Fibroblast of peridontal ligament (primary cell): Measurements from ENCODE around the gene KNL1.
A peak's percentile ranks its signal among the peaks of the same experiment; 100 is the strongest.
"Not testable (repeated sequence)": the region's sequence is repeated elsewhere in the genome, so short reads cannot be mapped to it uniquely, and the experiment has no call there.

Experiments
- DNase-seq: peaks from one replicate; pipeline ENCODE4 v3.0.0-alpha.2; 2010; ENCODE audit errors: extremely low read depth

KNL1 gene

GRCh38 chr15:40664909-40665308 lies 70.9 kb downstream of the KNL1 start:
- DNase-seq, result no peak

DNA sequence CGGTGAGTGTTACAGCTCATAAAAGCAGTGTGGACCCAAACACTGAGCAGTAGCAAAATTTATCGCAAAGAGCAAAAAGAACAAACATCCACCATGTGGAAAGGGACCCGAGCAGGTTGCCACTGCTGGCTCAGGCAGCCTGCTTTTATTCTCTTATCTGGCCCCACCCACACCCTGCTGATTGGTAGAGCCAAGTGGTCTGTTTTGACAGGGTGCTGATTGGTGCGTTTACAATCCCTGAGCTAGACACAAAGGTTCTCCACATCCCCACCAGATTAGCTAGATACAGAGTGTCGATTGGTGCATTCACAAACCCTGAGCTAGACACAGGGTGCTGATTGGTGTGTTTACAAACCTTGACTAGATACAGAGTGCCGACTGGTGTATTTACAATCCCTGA lies 82.2 kb downstream of the KNL1 start:
- not testable (repeated sequence) for DNase-seq

GRCh38 chr15:40676906-40677305 lies 82.9 kb downstream of the KNL1 start:
- DNase-seq, result not testable (repeated sequence)

DNA sequence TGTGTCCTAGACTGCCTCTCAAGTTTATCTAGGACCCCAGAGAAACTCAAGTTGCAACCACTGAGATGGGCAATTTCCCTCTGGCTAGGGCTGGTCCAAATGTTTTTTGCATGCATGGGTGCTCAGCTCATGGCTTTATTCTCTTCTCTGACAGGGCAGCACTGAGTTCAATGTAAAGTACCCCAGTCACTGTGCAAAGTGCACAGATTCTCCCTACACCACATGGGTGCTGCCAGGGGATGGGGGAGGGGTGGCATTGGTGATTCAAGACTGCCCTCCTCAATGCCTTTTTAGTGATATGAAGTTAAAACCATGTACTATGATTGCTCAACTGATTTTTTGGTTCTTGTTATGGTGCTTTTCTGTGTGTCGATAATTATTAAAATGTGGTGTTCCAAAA lies 86.1 kb downstream of the KNL1 start:
- no peak for DNase-seq

DNA sequence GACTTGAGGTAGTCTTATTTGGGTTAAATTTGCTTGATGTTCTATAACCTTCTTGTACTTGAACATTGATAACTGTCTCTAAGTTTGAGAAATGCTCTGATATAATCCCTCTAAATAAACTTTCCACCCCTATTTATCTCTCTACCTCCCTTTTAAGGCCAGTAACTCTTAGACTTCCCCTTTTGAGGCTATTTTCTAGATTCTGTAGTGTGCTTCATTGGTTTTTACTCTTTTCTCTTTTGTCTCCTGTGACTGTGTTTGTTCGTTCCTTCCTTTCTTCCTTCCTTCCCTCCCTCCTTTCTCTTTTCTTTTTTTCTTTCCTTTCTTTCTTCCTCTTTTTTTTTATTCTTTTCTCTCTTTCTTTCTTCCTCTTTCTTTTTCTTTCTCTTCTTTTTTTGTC lies 86.9 kb downstream of the KNL1 start:
- not testable (repeated sequence) for DNase-seq

GRCh38 chr15:40684381-40684780 lies 90.3 kb downstream of the KNL1 start:
- DNase-seq, result no peak

DNA sequence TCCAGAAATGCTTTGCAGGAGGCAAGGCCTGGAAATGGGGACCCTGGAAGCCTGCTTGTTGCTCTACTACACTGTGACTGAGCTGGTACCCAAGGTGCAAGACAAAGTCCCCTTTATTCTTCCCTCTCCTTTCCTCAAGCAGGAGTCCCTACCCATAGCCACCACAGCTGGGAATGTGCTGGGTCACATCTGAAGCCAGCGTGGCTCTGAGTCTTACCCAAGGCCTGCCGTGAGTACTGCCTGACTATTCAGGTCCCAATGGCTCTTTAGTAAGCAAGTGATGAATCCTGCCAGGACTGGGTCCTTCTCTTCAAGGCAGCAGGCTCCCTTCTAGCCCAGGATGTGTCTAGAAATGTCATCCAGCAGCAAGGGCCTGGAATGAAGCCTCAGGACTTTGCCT lies 91.3 kb downstream of the KNL1 start:
- DNase-seq, result no peak

GRCh38 chr15:40688932-40689799 lies 95.1 kb downstream of the KNL1 start:
- no peak for DNase-seq

- DNase-seq, result no peak
These were observed 97.7 kb downstream of the KNL1 start for GRCh38 chr15:40691737-40692136.

DNA sequence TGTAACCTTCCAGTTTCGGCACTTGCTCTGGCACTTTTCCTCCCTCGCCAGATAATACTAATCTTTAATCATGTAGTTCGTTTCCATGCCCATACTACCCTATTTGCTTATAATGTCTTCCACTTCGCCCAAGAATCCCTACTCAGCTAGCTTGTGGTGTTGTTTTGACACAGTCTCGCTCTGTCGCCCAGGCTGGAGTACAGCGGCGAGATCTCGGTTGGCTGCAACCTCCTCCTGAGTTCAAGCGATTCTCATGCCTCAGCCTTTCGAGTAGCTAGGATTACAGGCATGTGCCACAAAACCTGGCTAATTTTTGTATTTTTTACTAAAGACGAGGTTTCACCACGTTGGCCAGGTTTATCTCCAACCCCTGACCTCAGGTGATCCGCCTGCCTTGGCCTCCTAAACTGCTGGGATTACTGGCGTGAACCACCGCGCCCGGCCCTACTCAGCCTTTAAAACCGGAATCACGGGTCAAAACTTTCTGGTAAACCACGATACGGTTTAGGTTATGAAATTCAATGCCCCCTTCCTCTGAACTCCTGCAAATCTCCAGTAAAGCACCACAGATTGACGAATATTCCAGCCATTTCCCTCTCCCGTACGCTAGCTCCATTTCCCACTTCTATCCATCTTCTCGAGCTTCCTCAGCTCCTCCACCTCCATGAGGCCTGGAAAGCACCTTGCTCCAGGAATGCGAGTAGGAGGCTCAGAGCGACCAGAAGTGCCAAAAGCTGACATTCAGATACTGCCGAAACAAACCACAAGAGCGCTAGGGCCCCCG lies 100.0 kb downstream of the KNL1 start:
- peak; percentile 17 for DNase-seq

DNA sequence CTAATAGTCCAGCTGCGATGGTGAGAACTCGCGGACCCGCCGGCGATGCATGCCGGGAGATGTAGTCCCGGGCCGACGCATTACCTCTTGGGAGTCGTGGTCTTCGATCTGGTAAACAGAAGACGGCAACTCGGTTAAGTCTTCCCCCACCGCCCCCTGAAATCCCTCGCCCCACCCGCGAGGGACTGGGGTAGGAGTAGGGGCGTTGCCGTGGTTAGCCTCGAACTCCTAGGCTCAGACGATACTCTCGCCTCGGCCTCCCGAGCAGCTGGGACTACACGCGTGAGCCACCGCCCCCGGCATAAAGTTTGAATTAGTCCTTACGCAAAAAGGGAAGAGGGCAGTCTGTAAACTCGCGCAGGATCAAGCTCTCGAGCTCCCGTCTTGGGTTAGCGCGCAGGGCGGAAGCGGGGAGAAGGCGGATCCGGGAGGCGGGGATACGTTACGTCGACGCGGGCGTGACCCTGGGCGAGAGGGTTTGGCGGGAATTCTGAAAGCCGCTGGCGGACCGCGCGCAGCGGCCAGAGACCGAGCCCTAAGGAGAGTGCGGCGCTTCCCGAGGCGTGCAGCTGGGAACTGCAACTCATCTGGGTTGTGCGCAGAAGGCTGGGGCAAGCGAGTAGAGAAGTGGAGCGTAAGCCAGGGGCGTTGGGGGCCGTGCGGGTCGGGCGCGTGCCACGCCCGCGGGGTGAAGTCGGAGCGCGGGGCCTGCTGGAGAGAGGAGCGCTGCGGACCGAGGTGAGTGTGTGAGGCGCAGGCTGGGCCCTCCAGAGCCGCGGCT lies 100.8 kb downstream of the KNL1 start, which contains the start of gene RAD51:
Gene RAD51, plus strand, starts transcription at position 487 of the 781 bp plus-strand sequence. CDS start 3,585 bp downstream, outside the sequence.
- DNase-seq, result peak; percentile 93

DNA sequence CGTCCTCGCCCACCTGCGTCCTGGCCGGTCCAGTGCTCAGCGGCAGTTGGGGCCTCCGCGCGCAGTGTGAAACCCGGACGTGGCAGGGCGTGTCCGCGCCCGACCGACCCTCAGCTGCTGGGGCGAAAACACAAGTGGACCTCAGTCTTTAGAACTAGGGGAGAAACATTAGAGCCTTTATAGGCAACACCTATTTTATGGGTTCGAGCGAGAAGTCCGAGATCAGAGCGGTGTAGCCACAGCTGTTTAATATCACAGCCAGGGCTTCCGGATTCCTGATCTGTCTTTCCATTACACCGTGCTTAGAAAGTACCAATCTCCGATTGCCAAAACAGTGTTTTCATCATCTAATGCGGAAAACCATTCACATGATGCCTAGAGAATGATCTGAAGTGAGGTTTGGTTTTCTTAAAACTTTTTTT lies 101.4 kb downstream of the KNL1 start:
- DNase-seq, result peak; percentile 29

DNA sequence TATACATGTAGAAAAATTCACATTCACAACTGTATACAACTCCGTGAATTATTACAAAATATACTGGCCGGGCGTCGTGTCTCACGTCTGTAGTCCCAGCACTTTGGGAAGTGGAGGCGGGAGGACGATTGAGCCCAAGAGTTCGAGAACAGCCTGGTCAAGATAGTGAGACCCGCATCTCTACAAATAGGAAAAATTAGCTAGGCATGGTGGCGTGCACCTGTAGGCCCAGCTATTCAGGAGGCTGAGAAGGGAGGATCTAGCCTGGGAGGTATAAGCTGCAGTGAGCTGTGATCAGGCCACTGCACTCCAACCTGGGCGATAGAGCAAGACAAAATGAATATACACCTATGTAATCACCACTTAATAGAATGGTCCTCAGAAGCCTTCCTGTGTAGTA lies 102.2 kb downstream of the KNL1 start:
- DNase-seq, result no peak

- DNase-seq, result no peak
These were observed 103.9 kb downstream of the KNL1 start for GRCh38 chr15:40697916-40698315.

- DNase-seq, result peak; percentile 49
These were observed 108.0 kb downstream of the KNL1 start for GRCh38 chr15:40702077-40702476.

GRCh38 chr15:40706121-40706520 lies 112.1 kb downstream of the KNL1 start:
- DNase-seq, result no peak
